SK-N-MC (cell line): ENCODE measurements around the gene MYO15B.

Experiments
- DNase-seq: peaks from one replicate; pipeline ENCODE4 v3.0.0-alpha.2; 2011; ENCODE audit warnings: low read depth, low spot score
- H3K27ac ChIP-seq: fragments of 200-600 bp; sonication (generic); 2 replicates; pipeline ENCODE4 v1.5.1; 2016; ENCODE audit warnings: mixed run types
- H3K36me3 ChIP-seq: fragments of 200-600 bp; sonication (generic); 2 replicates; pipeline ENCODE4 v1.6.1; 2017; ENCODE audit warnings: antibody characterized with exemption, low read length, mixed read lengths; ENCODE audit not compliant: insufficient read depth
- H3K4me3 ChIP-seq: fragments of 200-600 bp; sonication (generic); 2 replicates; pipeline ENCODE4 v1.5.1; 2016
- H3K9ac ChIP-seq: fragments of 200-600 bp; sonication (generic); 2 replicates; pipeline ENCODE4 v1.8.0; 2017; ENCODE audit warnings: mixed run types, mixed read lengths; ENCODE audit not compliant: insufficient read length
- H3K9me3 ChIP-seq: fragments of 200-600 bp; sonication (generic); 2 replicates; pipeline ENCODE4 v1.6.1; 2017; ENCODE audit warnings: low read depth, mild to moderate bottlenecking, antibody characterized with exemption, low read length, moderate library complexity, mixed read lengths
- EZH2 ChIP-seq: fragments of 200-600 bp; sonication (generic); IDR thresholded peaks from one replicate; pipeline ENCODE4 v1.6.1; 2017; ENCODE audit warnings: antibody characterized with exemption
- FOXP2 ChIP-seq: optimal IDR thresholded peaks from 2 replicates; pipeline ENCODE3; 2011; ENCODE audit warnings: mild to moderate bottlenecking, moderate library complexity; ENCODE audit not compliant: insufficient read depth; ENCODE audit errors: extremely low read length, control extremely low read depth
- POLR2AphosphoS5 ChIP-seq: IDR thresholded peaks from 2 replicates; pipeline ENCODE4 v1.6.1; 2012; ENCODE audit warnings: mild to moderate bottlenecking, low read depth, low read length, borderline replicate concordance

MYO15B gene

GRCh38 chr17:75641343-75641742 is 53.7 kb downstream of the MYO15B start:
- TF ChIP-seq POLR2AphosphoS5 (no peak), FOXP2 (no peak), EZH2 (no peak)
- DNase-seq, result no peak
- Histone ChIP-seq H3K36me3 (no peaks in the 10 kb centered on the region), H3K9me3 (no peaks in the 10 kb centered on the region), H3K9ac (no peak overlapping the region), H3K4me3 (no peak overlapping the region), H3K27ac (no peak overlapping the region)

DNA sequence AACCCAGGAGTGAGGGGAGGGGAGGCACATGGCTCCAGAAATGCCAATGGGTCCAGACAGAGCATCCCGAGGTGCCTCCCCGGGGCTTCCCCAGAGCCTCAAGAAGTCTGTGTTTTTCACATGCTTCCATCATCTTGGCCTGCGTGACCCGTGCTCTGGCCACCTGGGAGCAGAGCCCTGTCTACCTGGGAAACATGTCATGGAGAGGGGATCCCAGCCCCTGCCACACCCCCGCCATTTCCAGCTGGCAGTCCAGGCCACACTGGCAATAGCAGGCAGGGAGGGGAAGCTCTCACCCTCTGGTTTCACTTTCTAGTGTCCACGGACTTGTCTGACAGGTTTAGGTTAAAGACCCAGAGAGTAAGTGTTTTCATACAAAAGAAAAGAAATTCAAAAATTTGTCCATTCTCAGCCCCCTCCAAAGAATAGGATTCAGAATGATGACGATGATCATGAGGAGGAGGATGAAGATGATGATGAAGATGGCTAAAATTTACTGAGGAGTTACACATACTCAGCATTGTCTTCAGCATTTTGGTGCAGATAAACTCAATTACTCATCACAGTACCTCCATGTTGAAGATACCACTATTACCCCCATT is 54.7 kb downstream of the MYO15B start:
- no peak for DNase-seq
- H3K9me3 ChIP-seq, result no peaks in the 10 kb centered on the region
- H3K4me3 ChIP-seq, result no peak overlapping the region
- no peak overlapping the region for H3K9ac ChIP-seq
- H3K36me3 ChIP-seq, result no peaks in the 10 kb centered on the region
- H3K27ac ChIP-seq, result no peak overlapping the region
- no peak for TF ChIP-seq POLR2AphosphoS5
- no peak for TF ChIP-seq EZH2

GRCh38 chr17:75642784-75643642 is 55.4 kb downstream of the MYO15B start:
- no peak overlapping the region for H3K4me3 ChIP-seq
- H3K9ac ChIP-seq, result no peak overlapping the region
- DNase-seq, result no peak
- H3K9me3 ChIP-seq, result no peaks in the 10 kb centered on the region
- H3K36me3 ChIP-seq, result no peaks in the 10 kb centered on the region
- no peak for TF ChIP-seq POLR2AphosphoS5
- no peak for TF ChIP-seq EZH2
- TF ChIP-seq FOXP2, result no peak
- H3K27ac ChIP-seq, result no peak overlapping the region

DNA sequence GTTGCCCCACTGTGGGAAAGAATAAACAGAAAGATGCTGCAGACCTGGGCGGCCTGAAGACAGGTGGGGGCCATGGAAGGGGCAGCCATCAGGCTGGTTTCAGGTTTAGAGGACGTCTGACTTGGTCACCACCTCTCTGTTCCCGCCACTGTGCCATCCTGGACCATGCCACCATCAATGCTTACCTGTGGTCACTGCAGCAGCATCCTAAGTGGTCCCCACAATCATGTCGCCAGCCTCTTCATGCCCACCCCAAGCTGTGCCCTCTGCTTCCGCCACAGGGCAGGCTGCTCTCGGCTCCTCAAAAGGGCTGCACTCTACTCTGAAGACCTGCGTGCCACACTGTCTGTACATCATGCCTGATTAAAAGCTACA is 56.0 kb downstream of the MYO15B start:
- no peaks in the 10 kb centered on the region for H3K9me3 ChIP-seq
- TF ChIP-seq POLR2AphosphoS5 (no peak), EZH2 (no peak), FOXP2 (no peak)
- no peak overlapping the region for H3K27ac ChIP-seq
- no peak for DNase-seq
- H3K4me3 ChIP-seq, result no peak overlapping the region
- H3K36me3 ChIP-seq, result no peaks in the 10 kb centered on the region
- H3K9ac ChIP-seq, result no peak overlapping the region

- no peak overlapping the region for H3K4me3 ChIP-seq
- no peak for DNase-seq
- no peak overlapping the region for H3K27ac ChIP-seq
- no peaks in the 10 kb centered on the region for H3K9me3 ChIP-seq
- no peaks in the 10 kb centered on the region; the same call in 1 of the 2 replicates for H3K36me3 ChIP-seq
- H3K9ac ChIP-seq, result no peak overlapping the region
- TF ChIP-seq FOXP2 (no peak), POLR2AphosphoS5 (no peak), EZH2 (no peak)
Measured at GRCh38 chr17:75645501-75645888, 57.9 kb downstream of the MYO15B start.

GRCh38 chr17:75645889-75646637 is 58.5 kb downstream of the MYO15B start:
- Histone ChIP-seq H3K4me3 (no peak overlapping the region), H3K36me3 (peaks cover 5% of the 10 kb centered on the region; the same call in 1 of the 2 replicates), H3K27ac (no peak overlapping the region), H3K9ac (no peak overlapping the region), H3K9me3 (no peaks in the 10 kb centered on the region)
- no peak for DNase-seq
- TF ChIP-seq FOXP2 (no peak), POLR2AphosphoS5 (no peak), EZH2 (no peak)

GRCh38 chr17:75646638-75646992 is 59.0 kb downstream of the MYO15B start:
- H3K27ac ChIP-seq, result no peak overlapping the region
- DNase-seq, result no peak

GRCh38 chr17:75647061-75647460 is 59.5 kb downstream of the MYO15B start:
- H3K9me3 ChIP-seq, result no peaks in the 10 kb centered on the region
- DNase-seq, result no peak
- no peak overlapping the region for H3K4me3 ChIP-seq
- no peak overlapping the region for H3K9ac ChIP-seq
- peaks cover 6% of the 10 kb centered on the region; the same call in 1 of the 2 replicates for H3K36me3 ChIP-seq
- TF ChIP-seq EZH2 (no peak), FOXP2 (no peak), POLR2AphosphoS5 (no peak)
- H3K27ac ChIP-seq, result no peak overlapping the region

More at GRCh38 chr17:75646638-75646992, 59.0 kb downstream of the MYO15B start:
- peaks cover 6% of the 10 kb centered on the region; the same call in 1 of the 2 replicates for H3K36me3 ChIP-seq
- H3K9ac ChIP-seq, result no peak overlapping the region
- TF ChIP-seq POLR2AphosphoS5 (no peak), FOXP2 (no peak), EZH2 (no peak)
- no peak overlapping the region for H3K4me3 ChIP-seq
- no peaks in the 10 kb centered on the region for H3K9me3 ChIP-seq
